Ishikawa (cell line): ENCODE data around the gene KIF5C.

Source experiments
- CEBPB ChIP-seq: IDR thresholded peaks from 2 replicates; pipeline ENCODE4 v1.6.1; 2012
- CREB1 ChIP-seq: IDR thresholded peaks from 2 replicates; pipeline ENCODE4 v1.6.1; 2012; ENCODE audit warnings: low read depth
- EGR1 ChIP-seq: IDR thresholded peaks from 2 replicates; pipeline ENCODE4 v1.6.1; 2012
- EP300 ChIP-seq: IDR thresholded peaks from 2 replicates; pipeline ENCODE4 v1.6.1; 2012; ENCODE audit warnings: borderline replicate concordance
- FOXM1 ChIP-seq: IDR thresholded peaks from 2 replicates; pipeline ENCODE4 v1.6.1; 2012; ENCODE audit warnings: low read depth, borderline replicate concordance
- MAX ChIP-seq: IDR thresholded peaks from 2 replicates; pipeline ENCODE4 v1.6.1; 2012
- NFIC ChIP-seq: IDR thresholded peaks from 2 replicates; pipeline ENCODE4 v1.6.1; 2012
- RAD21 ChIP-seq: IDR thresholded peaks from 2 replicates; pipeline ENCODE4 v1.6.1; 2012; ENCODE audit warnings: low read depth
- REST ChIP-seq: IDR thresholded peaks from 2 replicates; pipeline ENCODE4 v1.6.1; 2012; ENCODE audit warnings: low read depth, mild to moderate bottlenecking
- TAF1 ChIP-seq: IDR thresholded peaks from 2 replicates; pipeline ENCODE4 v1.6.1; 2012; ENCODE audit warnings: low read depth, mild to moderate bottlenecking
- TCF12 ChIP-seq: IDR thresholded peaks from 2 replicates; pipeline ENCODE4 v1.6.1; 2012; ENCODE audit warnings: low read depth
- TEAD4 ChIP-seq: IDR thresholded peaks from 2 replicates; pipeline ENCODE4 v1.6.1; 2012
- USF1 ChIP-seq: IDR thresholded peaks from 2 replicates; pipeline ENCODE4 v1.6.1; 2012
- YY1 ChIP-seq: IDR thresholded peaks from 2 replicates; pipeline ENCODE4 v1.6.1; 2012; ENCODE audit warnings: low read depth
- ZBTB7A ChIP-seq: IDR thresholded peaks from 2 replicates; pipeline ENCODE4 v1.6.1; 2012; ENCODE audit warnings: low read depth

KIF5C gene

GRCh38 chr2:149038442-149039212 is 163.6 kb downstream of the KIF5C start, which contains the start of gene LYPD6B:
LYPD6B (plus strand) TSS chr2:149038699; CDS start chr2:149130949, 92,250 bp downstream.
- TF ChIP-seq EGR1 (no peak), YY1 (no peak), EP300 (no peak), TEAD4 (no peak), TCF12 (no peak), REST (no peak), TAF1 (no peak), ZBTB7A (no peak), RAD21 (peak; percentile 29; the same call in 1 of the 2 replicates), CREB1 (no peak), FOXM1 (no peak), USF1 (no peak), MAX (peak; percentile 36)

- no peak for TF ChIP-seq TAF1
- no peak for TF ChIP-seq CEBPB
- no peak for TF ChIP-seq MAX
- no peak for TF ChIP-seq FOXM1
- no peak for TF ChIP-seq YY1
- no peak for TF ChIP-seq USF1
- no peak for TF ChIP-seq TCF12
These were observed 164.2 kb downstream of the KIF5C start for GRCh38 chr2:149039213-149039724.

GRCh38 chr2:149040451-149040850 is 165.4 kb downstream of the KIF5C start:
- no peak for TF ChIP-seq NFIC
- peak; percentile 66 for TF ChIP-seq USF1
- TF ChIP-seq RAD21: peak; percentile 46; the same call in 1 of the 2 replicates

- TF ChIP-seq EGR1 (no peak), RAD21 (no peak), TCF12 (no peak), USF1 (no peak), YY1 (no peak), CREB1 (no peak), FOXM1 (no peak), TEAD4 (no peak), NFIC (no peak), CEBPB (no peak), TAF1 (no peak), EP300 (no peak), MAX (no peak)
These were observed 166.5 kb downstream of the KIF5C start for GRCh38 chr2:149041482-149041881.

GRCh38 chr2:149042881-149043280 is 167.9 kb downstream of the KIF5C start:
- TF ChIP-seq RAD21 (no peak), EGR1 (no peak), REST (no peak), ZBTB7A (no peak)
